LNCaP clone FGC (cell line): Measurements from ENCODE around the gene AJAP1.

Experiments
- DNase-seq: peaks from one replicate; pipeline ENCODE4 v3.0.0-alpha.2; 2011; ENCODE audit warnings: low read depth
- H3K4me3 ChIP-seq: 2 replicates; pipeline ENCODE4 v1.5.1; 2011; ENCODE audit warnings: mild to moderate bottlenecking, low read depth, low read length, control low read depth
- TF ChIP-seq, protein P1 (sequence below): IDR thresholded peaks from 2 replicates; pipeline ENCODE4 v1.5.1; 2012; ENCODE audit warnings: mild to moderate bottlenecking; ENCODE audit not compliant: control insufficient read depth, insufficient read depth; ENCODE audit errors: extremely low read depth

Gene AJAP1

DNA sequence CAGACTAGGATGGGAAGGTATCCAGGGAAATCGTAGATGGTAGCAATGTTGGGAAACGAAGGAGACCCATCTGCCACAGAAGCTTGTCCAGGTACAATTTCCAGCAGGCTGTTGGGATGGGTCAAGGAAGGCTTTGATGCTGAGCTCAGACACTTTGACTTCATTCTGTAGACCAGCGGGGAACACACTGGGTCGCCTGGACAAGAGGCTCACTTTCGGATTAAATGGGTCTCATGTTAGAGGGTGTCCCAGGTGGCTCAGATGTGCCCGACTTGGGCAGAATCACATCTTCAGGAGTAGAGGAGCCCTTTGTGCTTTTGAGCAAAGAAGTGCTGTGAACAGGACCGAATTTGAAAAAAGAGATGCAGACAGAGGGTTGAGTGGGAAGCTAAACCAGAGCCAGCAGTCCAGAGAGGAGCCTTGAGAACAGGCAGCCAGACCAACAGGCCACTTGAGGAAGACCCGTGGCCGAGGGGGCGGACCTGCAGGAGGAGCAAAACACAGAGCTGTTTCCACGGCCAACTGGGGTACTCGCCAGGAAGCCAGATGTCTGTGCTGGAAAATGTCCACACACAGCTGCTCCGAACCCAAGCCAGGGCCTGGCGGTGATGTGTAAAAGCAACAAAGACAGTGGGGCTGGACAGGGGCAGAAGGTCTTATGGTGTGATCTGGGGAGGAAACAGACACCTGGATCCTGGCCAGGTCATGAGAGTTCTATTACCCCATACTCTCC is 146.9 kb downstream of the AJAP1 start:
- TF ChIP-seq, protein P1, sequence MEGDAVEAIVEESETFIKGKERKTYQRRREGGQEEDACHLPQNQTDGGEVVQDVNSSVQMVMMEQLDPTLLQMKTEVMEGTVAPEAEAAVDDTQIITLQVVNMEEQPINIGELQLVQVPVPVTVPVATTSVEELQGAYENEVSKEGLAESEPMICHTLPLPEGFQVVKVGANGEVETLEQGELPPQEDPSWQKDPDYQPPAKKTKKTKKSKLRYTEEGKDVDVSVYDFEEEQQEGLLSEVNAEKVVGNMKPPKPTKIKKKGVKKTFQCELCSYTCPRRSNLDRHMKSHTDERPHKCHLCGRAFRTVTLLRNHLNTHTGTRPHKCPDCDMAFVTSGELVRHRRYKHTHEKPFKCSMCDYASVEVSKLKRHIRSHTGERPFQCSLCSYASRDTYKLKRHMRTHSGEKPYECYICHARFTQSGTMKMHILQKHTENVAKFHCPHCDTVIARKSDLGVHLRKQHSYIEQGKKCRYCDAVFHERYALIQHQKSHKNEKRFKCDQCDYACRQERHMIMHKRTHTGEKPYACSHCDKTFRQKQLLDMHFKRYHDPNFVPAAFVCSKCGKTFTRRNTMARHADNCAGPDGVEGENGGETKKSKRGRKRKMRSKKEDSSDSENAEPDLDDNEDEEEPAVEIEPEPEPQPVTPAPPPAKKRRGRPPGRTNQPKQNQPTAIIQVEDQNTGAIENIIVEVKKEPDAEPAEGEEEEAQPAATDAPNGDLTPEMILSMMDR, result no peak
- no peak for DNase-seq
- no peak overlapping the region for H3K4me3 ChIP-seq

DNA sequence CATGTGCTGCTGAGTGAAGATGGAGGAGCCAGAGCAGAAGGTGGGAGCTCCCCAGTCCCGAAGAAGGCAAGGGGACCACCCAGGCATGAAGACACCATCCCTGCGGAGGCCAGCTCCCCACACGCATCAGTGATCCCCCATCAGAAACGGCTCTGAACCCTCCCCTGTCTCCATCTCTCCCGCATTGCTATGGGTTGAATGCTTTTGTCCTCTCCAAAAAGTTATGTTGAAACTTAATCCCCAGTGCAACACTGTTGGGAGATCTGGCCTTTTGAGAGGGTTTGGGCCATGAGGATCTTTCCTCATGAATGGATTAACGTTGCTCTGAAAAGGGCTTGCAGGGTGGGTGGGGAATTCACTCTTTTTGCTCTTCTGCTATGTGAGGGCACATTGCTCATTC is 147.6 kb downstream of the AJAP1 start:
- no peak for DNase-seq
- TF ChIP-seq, protein P1, result no peak
- H3K4me3 ChIP-seq, result no peak overlapping the region

DNA sequence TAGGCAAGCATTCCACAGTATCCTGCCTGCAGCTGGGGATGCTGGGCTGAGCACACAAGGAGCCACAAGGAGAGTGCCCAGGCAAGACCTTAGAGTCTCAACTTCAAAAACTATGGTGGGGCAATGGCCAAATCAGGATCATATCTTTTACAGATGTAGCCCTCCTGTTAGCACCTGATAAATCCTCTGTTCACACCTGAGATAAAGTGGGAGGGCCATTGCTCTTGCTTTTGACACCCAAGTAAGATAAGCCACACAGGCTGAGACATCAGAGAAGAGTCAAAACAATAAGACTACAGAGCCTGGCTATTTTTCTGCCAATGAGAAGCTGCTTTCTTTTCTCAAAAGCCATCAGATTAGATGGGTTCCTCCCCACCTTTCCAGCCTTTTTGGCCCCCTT is 148.9 kb downstream of the AJAP1 start:
- H3K4me3 ChIP-seq, result no peak overlapping the region
- TF ChIP-seq, protein P1, result no peak
- DNase-seq, result no peak

DNA sequence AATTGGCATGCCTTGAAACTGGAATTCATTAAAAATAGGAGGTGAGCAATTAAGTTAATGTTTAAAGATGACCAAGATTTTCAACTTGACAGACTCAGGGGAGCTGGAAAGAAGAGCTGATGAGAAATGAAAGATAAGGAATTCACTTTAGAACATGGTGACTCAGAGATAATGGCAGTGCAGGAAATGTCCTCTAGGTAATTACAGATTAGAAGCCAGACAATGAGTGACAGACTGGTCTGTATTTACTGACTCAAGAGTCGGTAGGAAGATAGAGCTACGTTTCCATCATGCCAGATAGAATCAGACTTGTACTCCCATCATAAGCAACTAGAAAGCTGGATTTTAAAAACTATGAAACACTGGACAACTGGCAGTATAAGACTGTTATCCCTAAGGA is 151.6 kb downstream of the AJAP1 start:
- TF ChIP-seq, protein P1, result no peak
- DNase-seq, result no peak
- H3K4me3 ChIP-seq, result no peak overlapping the region

DNA sequence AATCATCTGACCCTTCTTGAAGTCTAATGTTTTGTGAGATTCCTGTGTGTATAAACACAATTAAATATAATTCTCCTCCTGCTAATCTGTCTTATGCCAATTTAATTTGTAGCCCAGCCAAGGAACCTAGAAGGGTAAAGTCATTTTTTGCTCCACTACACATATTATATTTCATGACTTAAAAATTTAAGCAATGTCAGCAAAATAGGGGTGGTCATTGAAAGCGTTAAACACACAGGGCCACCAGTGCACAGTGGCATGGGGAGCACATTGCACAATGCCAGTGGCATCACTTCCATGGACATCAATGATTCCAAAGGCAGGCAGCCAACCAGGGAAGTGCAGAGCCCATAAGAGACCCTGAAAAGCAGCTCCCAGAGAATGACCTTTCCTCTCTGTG is 166.1 kb downstream of the AJAP1 start:
- TF ChIP-seq, protein P1, result no peak
- no peak overlapping the region for H3K4me3 ChIP-seq
- no peak for DNase-seq

DNA sequence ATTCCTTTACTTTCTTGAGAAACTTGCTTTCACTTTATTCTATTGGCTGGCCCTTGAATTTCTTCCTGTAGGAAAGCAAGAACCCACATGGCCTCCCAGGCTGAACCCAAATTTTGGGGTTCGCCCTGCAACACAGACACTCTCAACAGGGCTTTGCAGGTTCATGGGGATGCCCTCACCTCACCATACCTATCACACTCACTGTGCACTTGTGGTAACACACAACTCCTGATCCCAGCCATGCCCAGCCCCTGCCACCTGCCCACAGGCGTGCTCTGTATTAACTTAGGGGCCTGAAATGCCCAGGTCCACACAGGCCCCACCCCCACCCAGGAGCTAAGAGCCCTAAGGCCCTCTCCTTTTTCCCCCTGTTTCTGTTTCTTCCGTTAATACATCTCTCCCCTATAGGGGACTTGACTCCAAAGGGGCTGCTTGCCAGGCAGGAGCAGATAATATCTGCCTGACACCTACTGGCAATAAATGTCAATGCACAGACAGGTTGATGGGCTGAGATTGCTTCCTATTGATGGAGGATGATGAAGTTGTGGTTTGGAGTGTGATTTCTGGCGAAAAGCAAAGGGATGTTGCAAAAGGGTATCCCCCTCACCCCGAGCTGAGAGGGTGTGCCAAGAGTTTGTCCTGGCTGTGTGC is 171.5 kb downstream of the AJAP1 start:
- no peak for DNase-seq
- TF ChIP-seq, protein P1, result peak; percentile 72
- no peak overlapping the region for H3K4me3 ChIP-seq

DNA sequence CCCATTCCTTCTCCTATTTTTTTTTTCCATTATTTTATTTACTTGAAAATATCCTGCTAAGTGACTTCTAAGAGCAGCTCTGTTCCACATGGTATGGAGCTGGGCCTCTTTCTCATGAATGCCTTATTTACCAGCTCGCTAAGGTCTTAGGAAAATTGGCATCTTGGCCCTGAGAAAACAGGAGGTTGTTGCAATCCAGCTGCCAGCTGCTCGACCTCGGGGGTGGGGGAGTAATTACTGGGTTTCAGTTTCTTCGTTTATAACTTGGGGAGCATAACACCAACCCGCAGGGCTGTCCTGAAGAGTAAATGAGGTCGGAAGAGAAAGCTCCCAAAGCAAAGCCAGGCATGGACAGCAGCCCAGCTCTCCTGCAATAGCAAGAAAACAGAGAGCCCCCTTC is 176.3 kb downstream of the AJAP1 start:
- no peak for DNase-seq
- TF ChIP-seq, protein P1, result no peak
- H3K4me3 ChIP-seq, result no peak overlapping the region
